ENCODE results near the gene IMP4.

IMP4 gene

DNA sequence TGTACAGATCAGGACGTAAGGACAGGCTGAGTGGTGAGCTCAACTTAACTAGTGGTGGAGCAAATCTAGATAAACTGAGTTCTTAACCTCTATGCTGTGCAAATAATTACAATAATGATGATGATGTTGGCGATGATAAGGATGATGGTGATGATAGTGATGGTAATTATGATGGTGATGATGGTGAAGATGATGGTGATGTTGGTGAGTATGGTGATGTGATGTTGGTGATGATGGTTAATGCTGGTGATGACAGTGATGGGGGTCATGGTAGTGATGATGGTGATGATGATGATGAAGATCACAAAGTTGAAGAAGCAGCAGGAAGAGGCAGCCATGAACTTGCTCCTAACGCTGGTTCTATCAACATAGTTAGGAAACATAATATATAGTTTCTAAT is 38.0 kb upstream of the IMP4 start:
- Mint-ChIP-seq H3K4me1 (no peaks in the 10 kb centered on the region), H3K9me3 (no peaks in the 10 kb centered on the region), H3K27me3 (ENCODE audit: low read depth) (peaks cover 45% of the 10 kb centered on the region), H3K4me3 (no peak overlapping the region), H3K36me3 (ENCODE audit: low read depth) (no peaks in the 10 kb centered on the region), H3K27ac (no peak overlapping the region)
- TF ChIP-seq CTCF (IDR thresholded peaks at IDR 0.05; ENCODE audit: unreplicated experiment in 3 of 3) = no peak

GRCh38 chr2:130307850-130308249 is 34.8 kb upstream of the IMP4 start:
- Mint-ChIP-seq H3K36me3 (ENCODE audit: low read depth) (no peaks in the 10 kb centered on the region), H3K27ac (no peak overlapping the region), H3K4me3 (no peak overlapping the region), H3K27me3 (ENCODE audit: low read depth) (peaks cover 25% of the 10 kb centered on the region), H3K4me1 (no peaks in the 10 kb centered on the region), H3K9me3 (no peaks in the 10 kb centered on the region)
- TF ChIP-seq CTCF (IDR thresholded peaks at IDR 0.05; ENCODE audit: unreplicated experiment in 3 of 3) = no peak

GRCh38 chr2:130310881-130311280 is 31.8 kb upstream of the IMP4 start:
- Mint-ChIP-seq H3K36me3 (ENCODE audit: low read depth) (no peaks in the 10 kb centered on the region), H3K4me3 (no peak overlapping the region), H3K9me3 (no peaks in the 10 kb centered on the region), H3K4me1 (peaks cover 8% of the 10 kb centered on the region), H3K27me3 (ENCODE audit: low read depth) (peaks cover 20% of the 10 kb centered on the region), H3K27ac (no peak overlapping the region)
- no peak for TF ChIP-seq CTCF (IDR thresholded peaks at IDR 0.05; ENCODE audit: unreplicated experiment in 3 of 3)

- Mint-ChIP-seq H3K27me3 (ENCODE audit: low read depth) (peaks cover 13% of the 10 kb centered on the region), H3K36me3 (ENCODE audit: low read depth) (no peaks in the 10 kb centered on the region), H3K4me1 (peaks cover 8% of the 10 kb centered on the region), H3K27ac (no peak overlapping the region), H3K4me3 (no peak overlapping the region), H3K9me3 (no peaks in the 10 kb centered on the region)
- no peak for TF ChIP-seq CTCF (IDR thresholded peaks at IDR 0.05; ENCODE audit: unreplicated experiment in 3 of 3)
These were observed 28.8 kb upstream of the IMP4 start for GRCh38 chr2:130313812-130314334.

DNA sequence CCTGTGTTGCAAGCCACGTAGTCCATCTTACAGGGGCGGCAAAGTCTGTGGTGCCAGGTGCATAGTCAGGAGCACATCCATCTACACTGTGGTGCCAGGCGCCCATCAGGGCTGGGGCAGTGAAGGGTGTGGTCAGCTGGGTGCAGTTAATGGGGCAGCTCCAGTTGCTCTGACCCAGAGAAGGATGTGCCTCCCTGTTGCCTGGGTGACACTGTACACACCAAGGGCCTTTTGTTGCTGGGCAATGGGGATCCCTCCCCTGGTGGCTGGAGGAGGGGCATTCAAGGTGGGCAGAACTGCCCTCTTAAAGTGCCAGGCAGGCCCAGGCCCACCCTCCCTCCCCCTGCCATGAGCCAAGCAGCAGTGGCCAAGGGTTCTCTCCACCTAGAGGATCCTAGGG is 28.3 kb upstream of the IMP4 start:
- Mint-ChIP-seq H3K9me3 (no peaks in the 10 kb centered on the region), H3K4me1 (peaks cover 8% of the 10 kb centered on the region), H3K4me3 (no peak overlapping the region), H3K27me3 (ENCODE audit: low read depth) (peaks cover 12% of the 10 kb centered on the region), H3K36me3 (ENCODE audit: low read depth) (no peaks in the 10 kb centered on the region), H3K27ac (no peak overlapping the region)
- no peak for TF ChIP-seq CTCF (IDR thresholded peaks at IDR 0.05; ENCODE audit: unreplicated experiment in 3 of 3)

- Mint-ChIP-seq H3K4me1 (peaks cover 8% of the 10 kb centered on the region), H3K9me3 (no peaks in the 10 kb centered on the region), H3K4me3 (no peak overlapping the region), H3K27ac (no peak overlapping the region), H3K27me3 (ENCODE audit: low read depth) (peaks cover 15% of the 10 kb centered on the region), H3K36me3 (ENCODE audit: low read depth) (no peaks in the 10 kb centered on the region)
- no peak for TF ChIP-seq CTCF (IDR thresholded peaks at IDR 0.05; ENCODE audit: unreplicated experiment in 3 of 3)
These were observed 26.1 kb upstream of the IMP4 start for GRCh38 chr2:130316596-130316995.

Measured in nephron (organoid).